Suppressor macrophage (primary cell): ENCODE measurements around the gene MDN1.
"Not testable (repeated sequence)": the region's sequence is repeated elsewhere in the genome, so short reads cannot be mapped to it uniquely, and the experiment has no call there.

ENCODE experiments used
- DNase-seq, 4 experiments: peaks; one replicate each; pipeline ENCODE4 v3.0.0-alpha.2; 2020 to 2022

Gene MDN1

DNA sequence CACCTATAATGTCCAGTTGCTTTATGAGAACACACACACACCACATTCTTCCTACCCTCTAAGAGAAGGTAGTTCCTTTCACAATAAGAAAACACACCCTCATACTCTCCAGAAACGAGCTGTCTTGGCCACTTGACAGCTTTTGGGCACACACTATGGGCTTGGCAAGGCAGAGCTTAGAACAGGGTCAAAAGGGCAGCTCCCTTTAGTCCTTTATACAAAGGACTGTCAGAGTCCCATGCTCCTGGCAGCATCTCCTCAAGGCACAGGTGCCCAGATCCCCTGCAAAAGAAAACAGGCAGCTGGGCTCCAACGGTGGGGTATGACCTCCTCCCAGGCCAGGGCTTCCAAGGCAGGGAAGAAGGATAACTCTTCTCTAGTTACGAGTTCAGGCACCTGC, 176.2 kb downstream of the MDN1 start:
- DNase-seq = no peak

DNA sequence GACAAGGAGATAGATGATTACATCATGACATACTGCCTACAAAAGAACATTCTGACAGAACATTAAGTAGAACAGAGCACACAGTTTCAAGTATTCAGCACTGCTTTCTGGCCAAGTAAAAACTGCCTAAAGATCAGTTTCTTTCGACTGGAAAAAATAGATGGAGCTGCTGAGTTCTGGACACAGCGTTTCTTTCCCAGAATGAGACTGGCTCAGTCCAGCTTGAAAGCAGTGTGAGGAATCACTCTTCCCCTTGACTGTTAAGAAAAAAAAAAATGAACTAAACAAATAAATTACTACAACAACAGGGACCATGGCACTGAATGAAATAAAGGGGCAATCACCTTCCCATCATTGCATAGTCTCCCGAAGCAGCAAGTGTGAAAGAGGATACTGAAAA, 176.6 kb downstream of the MDN1 start:
- no peak for DNase-seq

DNA sequence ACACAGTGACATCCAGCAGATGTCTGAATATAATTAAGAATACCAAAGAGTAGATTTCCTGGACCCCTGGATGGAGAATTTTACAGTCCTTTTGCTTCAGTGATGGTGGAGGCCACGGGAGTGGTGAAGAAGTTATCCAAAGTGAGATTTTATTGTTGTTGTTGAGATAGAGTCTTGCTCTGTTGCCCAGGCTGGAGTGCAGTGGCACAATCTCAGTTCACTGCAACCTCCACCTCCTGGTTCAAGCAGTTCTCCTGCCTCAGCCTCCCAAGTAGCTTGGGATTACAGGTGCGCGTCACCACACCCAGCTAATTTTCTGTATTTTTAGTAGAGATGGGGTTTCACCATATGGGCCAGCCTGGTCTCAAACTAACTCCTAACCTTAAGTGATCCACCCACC, 178.0 kb downstream of the MDN1 start:
- not testable (repeated sequence) for DNase-seq

DNA sequence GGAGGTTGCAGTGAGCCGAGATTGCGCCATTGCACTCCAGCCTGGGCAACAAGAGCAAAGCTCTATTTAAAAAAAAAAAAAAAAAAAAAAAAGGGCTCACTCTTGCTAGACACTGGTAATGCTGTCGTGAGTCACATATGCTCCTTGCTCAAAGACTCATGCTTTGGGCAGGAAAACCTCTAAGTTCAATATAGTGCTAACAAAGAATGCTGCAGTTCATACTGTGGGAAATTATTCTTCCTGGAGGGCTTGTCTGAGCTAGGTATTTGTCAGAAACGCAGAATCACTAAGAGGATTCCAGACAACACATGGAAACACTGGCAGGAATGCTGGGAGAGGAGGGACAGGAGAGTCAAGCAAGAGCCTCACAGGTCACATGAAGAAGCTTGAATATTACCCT, 178.8 kb downstream of the MDN1 start:
- DNase-seq = no peak

DNA sequence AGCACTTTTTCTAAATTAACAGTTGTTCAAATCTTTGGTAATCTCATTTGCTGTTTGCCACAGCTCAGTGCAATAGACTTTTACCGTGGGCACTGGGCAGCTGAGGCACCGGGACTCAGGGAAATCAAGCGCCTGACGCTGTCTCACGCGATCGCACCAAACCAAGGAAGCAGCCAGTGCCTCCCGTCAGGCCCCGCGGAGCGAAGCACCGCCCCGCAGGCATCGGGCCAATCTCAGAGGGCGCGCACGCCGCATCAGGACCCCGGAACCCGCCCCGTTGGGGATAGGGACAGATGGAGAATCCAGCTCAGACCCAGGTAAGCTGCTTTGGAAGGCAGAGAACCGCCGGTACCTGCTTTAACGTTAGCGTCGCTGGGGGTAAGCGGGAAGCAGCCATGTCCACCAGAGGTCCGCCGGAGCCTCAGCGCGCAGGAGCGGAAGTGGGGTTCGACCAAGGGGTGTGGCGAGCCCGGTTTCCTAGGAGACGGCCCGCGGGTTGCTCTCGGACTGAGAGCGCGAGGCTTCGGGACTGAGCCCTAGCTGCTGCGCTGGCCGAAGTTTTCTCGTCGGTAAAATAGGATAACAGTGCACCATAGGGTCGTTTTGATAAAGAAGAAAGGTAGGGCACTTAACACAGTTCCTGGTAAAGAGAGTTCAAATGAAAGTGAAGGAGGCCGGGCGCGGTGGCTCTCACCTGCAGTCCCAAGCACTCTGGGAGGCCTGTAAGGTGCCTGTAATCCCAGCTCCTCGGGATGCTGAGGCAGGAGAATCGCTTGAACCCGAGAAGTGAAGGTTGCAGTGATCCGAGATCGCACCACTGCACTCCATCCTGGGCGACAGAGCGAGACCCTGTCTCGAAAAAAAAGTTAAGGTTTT, 181.0 kb downstream of the MDN1 start, which contains the start of gene LYRM2:
LYRM2 (minus strand) TSS at position 428 of the 876 bp plus-strand sequence; CDS start at position 397, 31 bp downstream.
- peak; percentile 96 to 97 (median 97) for DNase-seq

DNA sequence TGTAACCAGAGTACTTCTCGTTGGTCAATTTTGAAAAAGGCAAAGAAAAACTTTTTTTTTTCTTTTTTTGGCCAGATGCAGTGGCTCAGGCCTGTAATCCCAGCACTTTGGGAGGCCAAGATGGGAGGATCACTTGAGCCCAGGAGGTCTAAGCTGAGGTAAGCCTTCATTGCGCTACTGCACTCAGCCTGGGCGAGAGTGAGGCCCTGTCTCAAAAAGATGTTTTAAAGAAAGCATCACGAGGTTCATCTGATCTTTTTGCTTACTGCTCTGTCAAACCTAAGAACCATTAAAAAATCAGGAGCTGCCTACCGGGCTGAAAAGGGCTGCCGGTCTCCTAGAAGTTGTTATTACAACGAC, 181.7 kb downstream of the MDN1 start:
- DNase-seq = no peak

DNA sequence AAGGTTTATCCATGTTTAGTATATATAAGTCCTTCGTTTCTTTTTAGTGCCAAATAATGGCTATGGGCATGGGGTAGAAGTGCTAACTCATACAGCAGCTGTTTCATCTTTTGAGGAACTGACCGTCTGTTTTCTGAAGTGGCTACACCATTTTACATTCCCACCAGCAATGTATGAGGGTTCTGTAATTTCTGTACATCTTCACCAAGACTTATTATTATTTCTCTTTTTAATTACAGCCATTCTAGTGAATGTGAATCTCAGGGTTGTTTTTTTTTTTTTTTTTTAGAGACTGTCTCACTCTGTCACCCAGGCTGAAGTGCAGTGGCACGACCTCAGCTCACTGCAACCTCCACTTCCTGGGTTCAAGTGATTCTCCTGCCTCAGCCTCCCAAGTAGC, 183.2 kb downstream of the MDN1 start:
- DNase-seq = not testable (repeated sequence)

DNA sequence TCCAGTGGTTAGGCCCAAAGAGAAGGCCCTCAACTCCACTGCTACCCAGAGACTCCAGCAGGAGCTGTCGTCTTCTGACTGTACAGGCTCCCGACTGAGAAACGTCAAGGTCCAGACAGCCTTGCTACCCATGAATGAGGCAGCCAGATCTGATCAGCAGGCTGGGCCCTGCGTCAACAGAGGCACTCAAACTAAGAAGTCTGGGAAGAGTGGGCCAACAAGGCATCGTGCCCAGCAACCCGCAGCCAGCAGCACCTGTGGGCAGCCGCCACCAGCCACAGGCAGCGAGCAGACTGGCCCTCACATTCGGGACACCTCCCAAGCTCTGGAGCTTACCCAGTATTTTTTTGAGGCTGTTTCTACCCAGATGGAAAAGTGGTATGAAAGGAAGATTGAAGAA, 189.1 kb downstream of the MDN1 start:
- no peak for DNase-seq

DNA sequence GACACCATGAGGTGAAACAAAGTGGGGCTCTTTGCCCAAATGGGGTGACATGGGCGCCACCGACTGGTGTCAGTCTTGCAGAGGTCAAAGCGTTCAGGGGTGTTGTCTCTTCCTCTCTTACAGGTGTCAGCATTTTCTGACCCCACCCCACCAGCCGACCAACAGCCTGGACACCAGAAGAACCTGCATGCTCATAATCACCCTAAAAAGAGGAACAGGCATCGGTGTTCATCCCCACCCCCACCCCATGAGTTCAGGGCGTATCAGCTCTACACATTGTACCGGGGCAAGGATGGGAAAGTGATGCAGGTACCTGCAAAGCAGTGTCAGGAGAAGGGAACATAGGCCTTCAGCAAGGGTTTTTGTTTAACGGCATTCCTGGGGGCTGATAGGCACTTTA, 195.8 kb downstream of the MDN1 start:
- no peak for DNase-seq

DNA sequence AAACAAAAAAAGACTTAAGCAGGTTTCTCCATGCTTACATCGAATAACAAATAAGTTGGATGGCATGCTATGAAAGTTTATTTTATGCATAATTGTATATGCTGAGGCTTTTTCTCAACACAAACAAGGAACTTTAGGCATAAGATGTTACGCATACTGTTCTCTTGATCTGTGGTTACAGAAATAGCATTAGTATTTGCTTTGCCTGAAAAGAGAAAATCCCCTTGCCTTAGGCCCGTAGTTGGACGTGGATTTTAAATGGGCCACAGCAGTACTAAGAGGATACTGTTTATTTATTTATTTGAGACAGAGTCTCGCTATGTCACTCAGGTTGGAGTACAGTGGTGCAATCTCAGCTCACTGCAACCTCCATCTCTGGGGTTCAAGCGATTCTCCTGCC, 200.0 kb downstream of the MDN1 start:
- DNase-seq = no peak

DNA sequence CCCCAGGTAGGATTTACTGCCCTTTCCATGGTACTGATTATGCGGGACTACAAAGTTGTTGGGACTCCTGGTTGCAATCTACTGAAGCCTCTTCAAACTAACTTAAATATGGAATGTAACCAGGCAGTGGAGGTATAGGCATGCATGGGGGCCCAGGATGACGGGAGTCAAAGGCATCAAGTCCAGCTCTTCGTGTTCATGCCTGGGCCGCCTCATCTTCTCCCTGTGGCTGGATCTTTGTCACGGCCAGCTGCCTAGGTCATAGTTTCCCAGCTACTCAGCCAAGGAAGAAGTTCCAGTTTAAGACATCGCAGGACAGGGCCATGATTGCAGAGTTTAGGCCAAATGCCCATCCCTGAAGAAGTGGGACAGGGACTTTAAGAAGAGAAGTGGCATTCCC, 201.6 kb downstream of the MDN1 start:
- no peak for DNase-seq

DNA sequence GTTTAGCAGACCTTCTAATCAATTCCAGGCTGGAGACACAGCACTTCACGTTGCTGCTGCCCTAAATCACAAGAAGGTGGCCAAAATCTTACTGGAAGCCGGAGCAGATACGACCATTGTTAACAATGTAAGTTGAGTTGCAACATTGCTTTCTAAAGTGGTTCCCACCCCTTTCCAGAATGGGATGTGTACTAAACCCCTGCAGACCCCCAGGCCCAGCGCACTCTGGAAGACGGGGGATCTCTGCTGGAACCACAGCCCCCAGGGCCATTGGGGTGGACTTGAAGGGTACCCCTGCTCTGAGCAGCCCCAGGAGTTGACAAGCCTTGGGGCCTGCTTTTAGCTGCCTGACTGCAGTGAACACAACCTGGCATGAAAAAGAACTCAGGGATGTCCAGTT, 203.1 kb downstream of the MDN1 start:
- DNase-seq = no peak

DNA sequence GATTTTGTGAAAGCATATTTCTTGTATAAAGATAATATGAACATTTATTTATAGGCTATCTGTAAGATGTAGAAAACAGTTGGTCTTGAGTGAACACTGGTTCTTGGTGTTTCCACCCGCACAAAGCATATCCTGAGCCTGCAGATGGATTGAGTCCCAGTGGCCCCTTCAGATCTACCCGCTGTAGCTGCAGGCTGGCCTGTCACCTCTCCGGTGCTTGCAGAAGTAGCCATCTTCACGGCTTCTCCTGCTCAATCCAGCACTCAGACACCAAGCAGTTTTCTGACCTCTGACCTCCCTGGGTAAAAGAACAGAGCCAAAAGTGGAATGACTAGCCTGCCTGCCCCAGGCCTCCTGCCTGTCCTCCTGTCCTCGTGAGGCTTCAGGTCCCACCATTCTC, 203.7 kb downstream of the MDN1 start:
- DNase-seq = no peak

DNA sequence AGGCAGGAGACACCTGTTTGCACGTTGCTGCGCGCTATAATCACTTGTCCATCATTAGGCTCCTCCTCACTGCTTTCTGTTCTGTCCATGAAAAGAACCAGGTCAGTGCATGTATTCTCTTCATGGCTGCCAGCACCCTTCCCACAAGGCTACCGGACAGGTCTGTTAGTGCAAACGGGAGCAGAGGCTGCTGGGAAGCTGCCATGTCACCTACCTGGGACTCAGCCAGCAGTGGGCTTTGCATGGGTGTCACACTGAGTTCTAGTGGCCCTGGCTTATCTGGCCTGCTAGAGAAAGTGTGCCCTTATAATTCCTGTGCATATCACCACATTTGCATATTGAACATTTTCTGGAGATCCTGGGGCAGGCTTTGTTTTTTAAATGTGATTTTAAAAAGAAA, 205.8 kb downstream of the MDN1 start:
- no peak for DNase-seq

DNA sequence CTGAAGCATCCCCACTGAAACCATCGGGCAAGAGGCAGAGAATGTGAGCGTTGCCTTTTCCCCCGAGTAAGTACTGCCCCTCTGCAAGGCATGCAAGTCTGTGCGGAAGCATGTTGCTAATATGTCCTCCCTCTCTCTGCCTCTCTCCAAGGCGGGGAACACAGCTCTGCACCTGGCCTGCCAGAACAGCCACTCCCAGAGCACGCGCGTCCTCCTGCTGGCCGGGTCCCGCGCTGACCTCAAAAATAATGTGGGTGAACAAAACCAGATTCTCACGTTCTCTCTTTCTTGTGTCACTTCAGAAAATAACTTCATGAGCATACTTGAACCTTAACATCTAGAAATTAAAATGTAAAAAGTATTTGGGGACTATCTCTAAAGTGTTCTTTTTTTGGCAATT, 207.5 kb downstream of the MDN1 start:
- DNase-seq = no peak

DNA sequence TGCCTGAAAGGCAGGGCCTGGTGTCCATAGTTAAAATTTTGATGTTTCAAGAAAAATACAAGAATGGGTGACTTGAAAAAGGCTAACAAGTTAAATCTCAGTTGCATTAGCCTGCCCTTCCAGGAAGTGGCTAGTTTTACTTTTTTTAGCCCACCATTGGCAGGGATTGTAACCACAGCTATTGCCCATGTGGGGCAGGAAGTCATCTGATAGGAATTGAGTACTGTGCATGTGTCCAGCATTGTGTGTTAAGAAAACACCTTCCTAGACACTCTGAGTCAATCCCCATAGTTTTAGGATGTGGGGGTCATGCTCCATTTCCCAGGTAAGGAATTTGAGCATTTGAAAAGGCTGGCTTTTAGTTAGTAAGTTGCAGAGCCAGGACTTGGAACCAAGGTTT, 207.9 kb downstream of the MDN1 start:
- DNase-seq = peak in 2 of 4 experiments; percentile 8 to 22

DNA sequence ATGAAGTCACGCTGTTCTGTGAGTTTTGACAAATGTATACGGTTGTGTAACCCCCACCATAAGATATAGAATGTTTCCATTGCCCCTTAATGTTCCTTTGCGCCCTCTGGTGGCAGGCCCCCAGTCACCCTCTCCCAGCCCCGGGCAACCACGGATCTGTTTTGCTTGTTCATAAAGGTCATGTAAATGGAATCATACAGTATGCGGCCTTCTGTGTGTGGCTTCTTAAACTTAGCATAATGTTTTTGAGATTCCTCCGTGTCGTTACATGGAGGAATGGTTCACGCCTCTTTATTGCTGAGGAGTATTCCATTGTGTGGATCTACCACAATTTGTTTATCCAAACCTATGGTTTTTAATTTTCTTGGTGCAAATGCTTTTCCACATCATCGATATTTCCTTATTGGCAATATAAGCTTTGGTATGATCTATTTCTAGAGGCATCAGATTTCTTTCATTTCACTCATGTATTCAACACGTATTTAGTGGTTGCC, 209.4 kb downstream of the MDN1 start:
- peak; percentile 76 to 89 (median 86) for DNase-seq

DNA sequence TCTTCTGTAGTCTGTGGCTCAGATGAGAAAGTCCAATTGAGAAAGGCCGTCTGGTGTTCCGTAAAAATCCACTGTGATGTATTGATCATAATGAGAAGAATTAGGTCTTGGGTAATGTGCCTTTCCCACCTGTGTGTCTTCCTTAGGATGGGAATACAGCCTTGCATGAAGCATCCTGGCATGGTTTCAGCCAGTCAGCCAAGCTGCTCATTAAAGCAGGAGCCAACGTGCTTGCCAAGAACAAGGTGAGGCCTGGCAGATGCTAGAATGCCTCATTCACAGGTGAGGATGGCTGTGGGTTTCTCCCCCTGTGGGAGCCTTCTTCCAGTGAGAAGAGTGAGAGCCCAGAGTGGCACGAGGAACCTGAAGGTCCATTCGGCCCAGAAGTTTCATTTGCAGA, 213.7 kb downstream of the MDN1 start:
- DNase-seq = no peak

DNA sequence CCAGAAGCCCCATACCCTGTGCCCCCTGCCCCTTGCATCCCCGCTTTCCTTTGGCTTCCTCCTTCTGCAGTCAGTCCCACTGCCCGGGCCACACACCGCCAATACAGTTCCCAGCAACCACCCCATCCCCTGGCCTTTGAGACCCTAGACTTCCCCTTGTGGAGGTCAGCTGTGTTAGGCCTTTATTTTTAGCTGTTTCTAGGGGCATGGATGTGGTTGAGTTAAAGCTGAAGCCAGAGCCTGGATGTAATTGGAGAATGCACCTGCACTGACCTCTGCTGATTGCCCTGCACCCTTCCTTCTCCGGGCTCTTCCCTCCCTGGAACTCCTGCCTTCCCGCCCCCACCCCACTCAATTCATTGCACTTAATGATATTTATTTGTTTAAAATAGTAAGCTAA, 214.9 kb downstream of the MDN1 start:
- no peak for DNase-seq

DNA sequence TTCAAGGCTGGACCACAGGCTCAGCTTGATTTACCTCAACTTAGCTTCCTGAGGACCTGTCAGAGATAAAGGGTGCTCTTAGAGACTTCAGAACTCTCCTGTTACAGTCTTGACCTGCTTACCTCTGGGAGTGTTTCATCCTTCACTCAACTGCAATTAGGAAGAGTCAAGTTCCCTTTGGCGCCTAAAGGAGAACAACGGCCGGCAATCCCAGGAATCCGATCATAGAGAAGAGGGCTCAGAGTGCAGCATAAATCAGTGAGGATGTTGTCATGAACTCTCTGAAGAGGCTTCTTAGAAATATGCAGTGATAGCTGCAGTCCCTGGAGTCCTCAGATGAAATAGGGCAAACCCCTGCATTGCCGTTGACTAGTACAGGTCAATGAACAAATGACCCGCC, 217.4 kb downstream of the MDN1 start:
- DNase-seq = no peak

DNA sequence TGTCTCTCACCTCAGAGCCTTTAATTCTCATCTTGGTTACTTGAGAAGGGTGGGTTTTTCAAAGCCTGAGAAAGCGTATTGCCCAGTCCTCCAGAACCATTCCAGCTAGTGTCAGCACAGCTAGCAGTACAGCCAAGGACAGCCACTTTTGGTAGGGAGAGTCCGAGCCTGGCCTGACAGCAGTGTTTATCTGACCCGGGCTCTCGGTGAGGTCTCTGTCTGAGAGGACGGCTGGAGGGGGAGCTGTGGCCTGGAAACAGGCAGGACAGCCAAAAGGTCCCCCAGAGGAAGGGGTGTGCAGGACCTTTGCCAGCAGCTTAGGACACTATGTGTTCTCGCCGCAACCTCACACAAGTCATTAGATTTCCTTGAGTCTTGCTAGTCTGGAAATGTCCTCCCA, 219.9 kb downstream of the MDN1 start:
- DNase-seq = no peak

DNA sequence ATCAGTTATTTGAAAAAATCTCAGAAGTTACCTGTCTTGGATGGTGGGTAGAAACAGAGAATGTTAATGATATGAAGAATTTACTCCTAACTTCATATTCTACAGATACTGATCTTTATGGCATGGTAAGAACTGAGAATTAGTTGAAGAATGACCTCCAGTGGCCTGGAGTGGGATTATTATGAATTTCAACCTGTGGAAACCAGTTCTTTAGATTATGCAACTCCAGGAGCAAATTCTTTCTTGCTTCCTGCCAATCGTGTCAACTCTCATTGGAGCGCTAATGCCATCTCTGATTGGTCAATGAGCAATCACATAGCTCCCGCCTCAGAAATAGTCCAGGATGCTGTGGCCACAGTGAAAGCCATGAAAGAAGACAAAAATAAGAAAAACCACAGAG, 221.6 kb downstream of the MDN1 start:
- DNase-seq = peak; percentile 7 to 46 (median 22)

DNA sequence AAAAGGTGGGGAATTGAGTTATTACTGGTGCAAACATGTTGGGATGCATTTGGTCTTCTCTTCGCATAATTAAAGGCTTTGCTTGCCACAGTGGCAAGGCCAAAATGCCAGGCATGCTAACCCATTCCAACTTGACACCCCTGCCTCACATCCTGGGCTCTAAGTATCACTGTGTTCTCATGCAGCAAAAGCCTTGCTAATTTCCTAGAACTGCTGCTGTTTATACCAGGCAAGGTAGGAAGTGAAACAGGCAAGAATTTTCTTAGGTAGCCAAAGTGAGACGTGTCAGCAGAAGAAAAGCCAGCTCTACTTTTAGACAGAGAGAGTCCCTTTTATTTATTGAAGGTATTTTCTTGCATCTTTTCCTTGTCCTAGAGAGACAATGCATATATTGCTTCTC, 222.2 kb downstream of the MDN1 start:
- no peak for DNase-seq

DNA sequence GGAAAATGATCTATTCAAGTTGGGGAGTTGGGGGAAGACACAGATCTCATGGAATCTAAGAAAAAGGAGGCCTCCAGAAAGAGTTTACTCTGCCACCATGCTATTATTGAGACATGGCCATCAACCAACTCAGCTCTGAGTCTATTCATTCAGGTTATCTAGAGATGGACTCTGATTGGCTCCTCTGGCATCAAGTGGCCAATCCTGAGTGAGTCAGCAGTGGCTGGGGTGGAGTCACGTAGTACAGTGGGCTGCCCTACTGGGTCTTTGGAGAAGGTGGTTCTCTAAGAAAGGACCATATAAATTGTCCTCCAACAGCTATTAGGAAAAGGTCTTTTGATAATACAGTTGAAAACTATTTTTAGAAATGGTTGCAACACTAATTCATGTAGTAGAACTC, 223.1 kb downstream of the MDN1 start:
- no peak for DNase-seq

DNA sequence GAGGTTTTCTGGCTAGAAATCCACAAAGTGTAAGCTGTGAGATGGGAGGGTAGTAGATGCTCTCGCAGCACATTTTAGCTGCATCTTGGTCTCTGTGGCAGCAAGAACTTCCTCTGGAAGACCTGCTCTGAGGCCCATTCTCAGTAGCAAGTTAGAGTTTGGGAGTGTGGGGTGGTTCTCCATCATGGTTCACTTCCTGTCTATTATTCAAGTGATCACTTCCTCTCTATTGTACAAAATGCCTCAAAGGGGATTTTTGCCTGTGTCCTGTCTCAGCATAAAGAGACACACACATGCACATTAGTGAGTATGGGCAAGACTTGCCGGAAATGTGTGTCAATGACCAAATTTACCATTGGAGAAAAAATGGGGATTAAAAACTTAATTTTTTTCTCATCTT, 223.5 kb downstream of the MDN1 start:
- DNase-seq = peak; percentile 5 to 57 (median 39)
